NB4 (cell line): Measurements from ENCODE around the gene CUX1.

Experiments used
- DNase-seq: peaks from one replicate; pipeline ENCODE4 v3.0.0; 2010; ENCODE audit warnings: low read depth
- H3K4me3 ChIP-seq: one replicate; pipeline ENCODE4 v1.5.1; 2011; ENCODE audit warnings: mild to moderate bottlenecking, low read depth, low read length, moderate library complexity
- MYC ChIP-seq: IDR thresholded peaks from 2 replicates; pipeline ENCODE4 v1.6.1; 2011; ENCODE audit warnings: low read depth, low read length
- POLR2A ChIP-seq: IDR thresholded peaks from 2 replicates; pipeline ENCODE4 v1.6.1; 2011; ENCODE audit warnings: mild to moderate bottlenecking; ENCODE audit not compliant: insufficient read length; ENCODE audit errors: extremely low read depth
- TF ChIP-seq, protein P1 (sequence below): IDR thresholded peaks from 2 replicates; pipeline ENCODE4 v1.6.1; 2011; ENCODE audit warnings: low read depth, low read length
- TF ChIP-seq, protein P2 (sequence below): IDR thresholded peaks from one replicate; pipeline ENCODE4 v1.5.1; 2012; ENCODE audit warnings: low read depth, low read length

The CUX1 gene, protein sequence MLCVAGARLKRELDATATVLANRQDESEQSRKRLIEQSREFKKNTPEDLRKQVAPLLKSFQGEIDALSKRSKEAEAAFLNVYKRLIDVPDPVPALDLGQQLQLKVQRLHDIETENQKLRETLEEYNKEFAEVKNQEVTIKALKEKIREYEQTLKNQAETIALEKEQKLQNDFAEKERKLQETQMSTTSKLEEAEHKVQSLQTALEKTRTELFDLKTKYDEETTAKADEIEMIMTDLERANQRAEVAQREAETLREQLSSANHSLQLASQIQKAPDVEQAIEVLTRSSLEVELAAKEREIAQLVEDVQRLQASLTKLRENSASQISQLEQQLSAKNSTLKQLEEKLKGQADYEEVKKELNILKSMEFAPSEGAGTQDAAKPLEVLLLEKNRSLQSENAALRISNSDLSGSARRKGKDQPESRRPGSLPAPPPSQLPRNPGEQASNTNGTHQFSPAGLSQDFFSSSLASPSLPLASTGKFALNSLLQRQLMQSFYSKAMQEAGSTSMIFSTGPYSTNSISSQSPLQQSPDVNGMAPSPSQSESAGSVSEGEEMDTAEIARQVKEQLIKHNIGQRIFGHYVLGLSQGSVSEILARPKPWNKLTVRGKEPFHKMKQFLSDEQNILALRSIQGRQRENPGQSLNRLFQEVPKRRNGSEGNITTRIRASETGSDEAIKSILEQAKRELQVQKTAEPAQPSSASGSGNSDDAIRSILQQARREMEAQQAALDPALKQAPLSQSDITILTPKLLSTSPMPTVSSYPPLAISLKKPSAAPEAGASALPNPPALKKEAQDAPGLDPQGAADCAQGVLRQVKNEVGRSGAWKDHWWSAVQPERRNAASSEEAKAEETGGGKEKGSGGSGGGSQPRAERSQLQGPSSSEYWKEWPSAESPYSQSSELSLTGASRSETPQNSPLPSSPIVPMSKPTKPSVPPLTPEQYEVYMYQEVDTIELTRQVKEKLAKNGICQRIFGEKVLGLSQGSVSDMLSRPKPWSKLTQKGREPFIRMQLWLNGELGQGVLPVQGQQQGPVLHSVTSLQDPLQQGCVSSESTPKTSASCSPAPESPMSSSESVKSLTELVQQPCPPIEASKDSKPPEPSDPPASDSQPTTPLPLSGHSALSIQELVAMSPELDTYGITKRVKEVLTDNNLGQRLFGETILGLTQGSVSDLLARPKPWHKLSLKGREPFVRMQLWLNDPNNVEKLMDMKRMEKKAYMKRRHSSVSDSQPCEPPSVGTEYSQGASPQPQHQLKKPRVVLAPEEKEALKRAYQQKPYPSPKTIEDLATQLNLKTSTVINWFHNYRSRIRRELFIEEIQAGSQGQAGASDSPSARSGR (N-terminal part only)

DNA sequence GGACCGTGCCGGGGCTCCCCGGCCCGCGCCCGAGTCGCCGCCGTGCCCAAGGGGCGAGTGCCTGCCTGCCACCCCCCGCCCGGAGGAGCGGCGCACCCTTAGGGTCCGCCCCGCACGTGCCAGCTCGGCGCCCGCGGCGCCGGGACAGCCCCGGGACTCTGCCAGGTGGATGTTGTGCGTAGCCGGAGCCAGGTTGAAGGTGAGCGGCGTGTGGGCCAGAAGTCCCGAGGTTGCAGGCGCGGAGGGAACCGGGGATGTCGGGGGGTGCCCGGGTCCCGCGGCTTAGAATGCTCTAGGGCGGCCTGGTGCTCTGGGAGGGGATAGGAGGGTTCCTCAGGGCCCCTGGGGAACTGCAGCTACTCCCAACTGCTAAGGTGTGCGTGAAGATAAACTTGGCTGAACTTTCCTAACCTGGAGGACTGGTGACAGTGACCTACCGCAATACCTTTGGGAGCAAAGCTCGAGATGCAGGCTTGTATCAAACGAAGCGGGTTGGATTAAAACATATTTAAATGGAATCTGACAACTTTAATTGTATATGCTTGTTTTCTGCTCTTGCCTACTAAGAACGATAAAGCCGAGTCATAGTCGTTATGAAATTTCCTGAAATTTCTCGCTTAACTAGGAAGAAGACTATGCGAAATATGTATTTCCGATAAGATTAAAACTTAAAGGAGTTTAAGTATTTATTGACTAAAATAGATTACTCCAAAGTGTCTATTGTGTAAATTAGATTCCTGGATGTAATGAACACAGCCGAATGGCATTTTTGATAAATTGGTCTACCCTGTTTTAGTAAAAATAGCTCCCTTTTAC is at the start of gene CUX1:
TSS of gene CUX1 (plus strand) at position 156 of the 816 bp plus-strand sequence. CDS start at position 170, 14 bp downstream.
- TF ChIP-seq MYC (no peak), POLR2A (no peak)
- TF ChIP-seq, protein P1, sequence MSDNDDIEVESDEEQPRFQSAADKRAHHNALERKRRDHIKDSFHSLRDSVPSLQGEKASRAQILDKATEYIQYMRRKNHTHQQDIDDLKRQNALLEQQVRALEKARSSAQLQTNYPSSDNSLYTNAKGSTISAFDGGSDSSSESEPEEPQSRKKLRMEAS, result no peak; the same call in 1 of the 2 replicates
- TF ChIP-seq, protein P2, sequence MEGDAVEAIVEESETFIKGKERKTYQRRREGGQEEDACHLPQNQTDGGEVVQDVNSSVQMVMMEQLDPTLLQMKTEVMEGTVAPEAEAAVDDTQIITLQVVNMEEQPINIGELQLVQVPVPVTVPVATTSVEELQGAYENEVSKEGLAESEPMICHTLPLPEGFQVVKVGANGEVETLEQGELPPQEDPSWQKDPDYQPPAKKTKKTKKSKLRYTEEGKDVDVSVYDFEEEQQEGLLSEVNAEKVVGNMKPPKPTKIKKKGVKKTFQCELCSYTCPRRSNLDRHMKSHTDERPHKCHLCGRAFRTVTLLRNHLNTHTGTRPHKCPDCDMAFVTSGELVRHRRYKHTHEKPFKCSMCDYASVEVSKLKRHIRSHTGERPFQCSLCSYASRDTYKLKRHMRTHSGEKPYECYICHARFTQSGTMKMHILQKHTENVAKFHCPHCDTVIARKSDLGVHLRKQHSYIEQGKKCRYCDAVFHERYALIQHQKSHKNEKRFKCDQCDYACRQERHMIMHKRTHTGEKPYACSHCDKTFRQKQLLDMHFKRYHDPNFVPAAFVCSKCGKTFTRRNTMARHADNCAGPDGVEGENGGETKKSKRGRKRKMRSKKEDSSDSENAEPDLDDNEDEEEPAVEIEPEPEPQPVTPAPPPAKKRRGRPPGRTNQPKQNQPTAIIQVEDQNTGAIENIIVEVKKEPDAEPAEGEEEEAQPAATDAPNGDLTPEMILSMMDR, result no peak
- peak within 1 kb of the TSS; percentile 60 for H3K4me3 ChIP-seq
- DNase-seq, result peak; percentile 76

DNA sequence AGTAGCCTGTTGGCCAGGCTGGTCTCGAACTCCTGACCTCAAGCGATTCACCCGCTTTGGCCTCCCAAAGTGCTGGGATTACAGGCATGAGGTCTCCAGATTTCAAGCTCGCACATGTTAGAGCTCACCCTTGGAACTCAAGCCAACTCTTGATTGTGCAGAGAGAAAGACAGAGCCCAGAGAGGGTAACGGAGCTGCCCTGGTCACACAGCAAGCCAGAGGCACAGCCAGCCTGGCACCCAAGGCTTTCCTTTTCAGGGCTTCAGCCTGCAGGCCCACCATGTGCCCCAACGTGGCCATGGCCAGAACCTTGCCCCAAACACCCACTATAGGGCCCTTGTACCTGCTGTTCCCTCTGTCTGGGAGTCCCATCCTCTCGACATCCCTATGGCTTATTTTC is 49.1 kb upstream of the CUX1 start:
- TF ChIP-seq, protein P2, result no peak
- TF ChIP-seq MYC, result no peak
- no peak for TF ChIP-seq POLR2A
- TF ChIP-seq, protein P1, result no peak
- no peak for DNase-seq
- H3K4me3 ChIP-seq, result no peak overlapping the region

DNA sequence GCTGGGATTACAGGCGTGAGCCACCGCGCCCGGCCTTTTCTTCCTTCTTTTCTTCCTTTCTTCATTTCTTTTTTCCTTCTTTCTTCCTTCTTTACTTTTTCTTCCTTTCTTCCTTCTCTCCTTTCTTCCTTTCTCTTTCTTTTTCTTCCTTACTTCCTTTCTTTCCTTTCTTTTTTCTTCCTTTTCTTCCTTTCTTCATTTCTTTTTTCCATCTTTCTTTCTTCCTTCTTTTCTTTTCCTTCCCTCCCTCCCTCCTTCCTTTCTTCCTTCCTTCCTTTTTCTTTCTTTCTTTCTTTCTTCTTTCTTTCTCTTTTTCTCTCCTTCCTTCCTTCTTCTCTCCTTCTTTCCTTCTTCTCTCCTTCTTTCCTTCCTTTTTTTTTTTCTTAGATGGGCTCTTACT is 47.0 kb upstream of the CUX1 start:
- no peak overlapping the region for H3K4me3 ChIP-seq
- TF ChIP-seq MYC, result no peak
- TF ChIP-seq, protein P2, result no peak
- TF ChIP-seq POLR2A, result no peak
- TF ChIP-seq, protein P1, result no peak
- no peak for DNase-seq

DNA sequence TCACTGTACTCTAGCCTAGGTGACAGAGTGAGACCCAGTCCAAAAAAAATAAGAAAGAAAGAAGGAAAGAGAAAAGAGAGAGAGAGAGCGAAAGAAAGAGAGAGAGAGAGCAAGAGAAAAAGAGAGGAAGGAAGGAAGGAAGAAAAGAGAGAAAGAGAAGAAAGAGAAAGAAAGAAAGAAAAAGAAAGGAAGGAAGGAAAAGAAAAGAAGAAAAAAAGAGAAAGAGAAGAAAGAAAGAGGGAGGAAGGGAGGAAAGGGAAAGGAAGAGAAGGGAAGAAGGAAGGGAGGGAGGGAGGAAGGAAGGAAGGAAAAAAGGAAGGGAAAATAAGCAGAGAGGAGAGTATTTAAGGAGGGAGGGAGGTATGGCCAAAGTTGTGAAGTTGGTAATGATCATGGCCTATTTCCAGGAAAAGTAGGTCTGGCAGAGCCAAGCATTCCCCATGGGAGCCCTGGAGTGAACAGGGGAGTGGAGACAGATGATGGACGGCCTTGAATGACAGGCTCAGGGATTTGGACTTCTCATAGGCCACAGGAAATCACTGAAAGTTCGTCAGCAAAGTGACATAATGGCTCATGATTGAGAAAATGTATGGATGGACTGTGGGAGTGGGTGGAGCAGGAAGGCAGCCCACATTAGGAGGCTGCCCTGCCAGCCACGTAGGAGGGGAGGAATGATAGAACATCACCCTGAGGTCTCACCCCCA is 44.8 kb upstream of the CUX1 start:
- TF ChIP-seq MYC (no peak), POLR2A (no peak)
- TF ChIP-seq, protein P1, result no peak
- TF ChIP-seq, protein P2, result no peak
- DNase-seq, result no peak
- no peak overlapping the region for H3K4me3 ChIP-seq
